Left hindlimb (tissue), 1 donor: Measurements from ENCODE around the gene ACOT7.

Experiments used
- DNase-seq: peaks from one replicate; pipeline ENCODE4 v3.0.0-alpha.2; 2018

Gene ACOT7

DNA sequence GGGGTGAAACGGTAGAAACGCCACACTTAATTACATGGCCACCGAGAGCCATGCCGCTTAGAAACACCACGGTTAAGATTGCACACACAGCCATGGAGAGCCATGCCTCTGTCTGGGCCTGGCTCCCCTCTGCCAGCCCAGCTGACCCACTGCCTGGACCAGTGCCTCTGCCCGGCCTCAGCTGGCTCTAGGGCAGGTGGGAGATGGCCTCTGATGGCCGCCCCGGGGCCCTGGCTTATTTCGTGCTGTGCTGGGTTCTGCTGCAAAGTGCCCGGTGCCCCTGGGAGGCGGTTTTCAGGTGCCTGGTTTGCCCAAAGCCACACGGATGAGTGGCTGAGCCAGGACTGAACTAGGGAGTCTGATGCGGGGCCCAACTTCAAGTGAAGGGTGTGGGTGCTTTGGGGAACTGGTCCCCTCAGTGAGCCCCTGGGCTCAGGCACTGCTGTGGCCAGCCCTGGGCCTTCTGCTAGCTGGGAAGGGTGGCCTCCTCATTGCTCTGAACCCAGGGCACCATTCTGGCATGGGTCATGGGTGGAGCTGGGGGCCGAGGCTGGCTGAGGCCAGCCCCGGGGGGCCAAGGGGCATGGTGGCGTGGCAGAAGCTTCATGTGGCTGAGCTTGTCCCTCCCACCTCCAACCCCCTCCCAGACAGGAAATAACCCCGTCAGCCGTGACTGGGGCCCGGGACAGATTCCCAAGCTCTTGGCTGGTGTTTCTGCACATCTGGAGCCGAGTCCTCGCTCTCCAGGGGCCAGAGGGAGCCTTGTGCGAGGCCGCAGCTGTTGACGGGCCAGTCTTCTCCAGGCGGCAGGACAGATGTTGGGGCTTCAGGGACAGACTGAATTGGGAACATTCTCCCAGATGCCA, 130.8 kb downstream of the ACOT7 start:
- peak; percentile 90 for DNase-seq

DNA sequence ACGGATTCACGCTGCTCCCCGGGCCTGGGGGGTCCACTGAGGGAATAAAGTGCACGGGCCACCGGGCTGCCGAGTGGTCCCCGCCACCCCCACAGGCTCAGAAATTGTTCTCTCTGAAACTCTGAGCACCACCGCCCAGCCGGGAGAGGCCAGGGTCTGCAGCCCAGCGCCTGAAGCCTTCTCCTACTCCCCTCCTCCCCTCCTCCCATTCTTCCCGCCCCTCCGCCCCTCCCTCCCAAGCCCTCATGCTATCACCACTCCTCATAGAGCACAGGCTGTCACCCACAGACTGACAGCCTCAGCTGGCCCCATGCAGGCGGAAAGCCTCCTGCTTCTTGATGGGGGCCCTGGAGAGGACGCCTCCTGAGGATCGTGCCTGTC, 132.0 kb downstream of the ACOT7 start:
- peak; percentile 70 for DNase-seq

DNA sequence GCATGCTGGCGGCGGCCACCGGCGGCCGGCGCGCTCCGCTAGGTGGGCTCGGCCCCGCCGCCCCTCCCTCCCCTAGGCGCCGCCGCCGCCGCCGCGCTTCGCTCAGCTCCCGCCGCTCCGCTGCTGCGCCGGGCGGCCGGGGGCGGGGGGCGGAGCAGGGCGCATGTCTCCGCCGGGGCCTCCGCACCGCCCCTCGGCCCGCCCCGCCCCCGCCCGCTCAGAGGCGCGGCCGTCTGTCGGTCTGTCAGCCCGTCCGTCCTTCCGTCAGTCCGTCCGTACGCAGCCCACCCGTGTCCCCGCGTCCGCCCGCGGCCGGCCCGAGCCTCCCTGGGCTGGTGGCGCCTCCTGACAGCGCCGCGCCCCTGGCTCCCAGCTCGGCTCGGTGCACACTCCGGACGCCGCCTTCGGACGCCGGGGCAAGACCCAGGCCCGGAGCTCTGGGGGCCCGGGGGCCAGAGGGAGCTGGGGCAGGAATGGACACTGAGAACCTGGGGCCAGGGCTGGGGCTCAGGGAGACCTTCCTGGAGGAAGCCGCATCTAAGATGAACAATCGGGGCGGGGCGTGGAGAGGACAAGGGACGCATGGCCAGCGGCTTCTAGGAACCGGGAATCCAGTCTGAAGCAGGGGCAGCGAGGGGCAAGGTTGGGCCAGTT, 132.5 kb downstream of the ACOT7 start, which contains the start of gene GPR153:
GPR153 (minus strand) TSS at position 138 of the 654 bp plus-strand sequence. CDS start 6,193 bp downstream, outside the sequence.
- DNase-seq, result no peak

DNA sequence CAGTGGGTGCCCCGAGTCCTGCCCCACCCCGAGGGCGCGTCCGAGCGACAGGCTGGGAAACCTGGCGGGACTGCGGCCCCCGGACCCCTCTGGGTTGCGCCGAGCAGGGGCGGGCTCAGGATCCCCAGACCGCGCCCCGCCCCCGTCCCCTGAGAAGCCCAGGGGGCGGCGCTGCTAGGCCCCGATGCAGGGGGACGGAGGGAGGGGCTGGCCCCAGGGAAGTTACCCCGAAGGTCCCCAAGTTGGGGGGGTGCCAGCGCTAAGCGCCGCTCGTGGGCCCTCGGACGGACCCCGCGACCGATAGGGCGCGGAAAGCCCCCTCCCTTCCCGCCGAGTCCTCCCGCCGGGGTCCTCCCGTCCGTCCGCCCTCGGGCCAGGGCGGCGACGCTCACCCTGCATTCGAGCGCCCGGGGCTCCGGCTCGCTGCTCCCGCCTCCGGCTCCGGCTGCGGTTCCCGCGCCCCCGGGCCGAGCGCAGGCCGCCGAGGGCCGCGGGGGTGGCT, 133.1 kb downstream of the ACOT7 start:
- no peak for DNase-seq

DNA sequence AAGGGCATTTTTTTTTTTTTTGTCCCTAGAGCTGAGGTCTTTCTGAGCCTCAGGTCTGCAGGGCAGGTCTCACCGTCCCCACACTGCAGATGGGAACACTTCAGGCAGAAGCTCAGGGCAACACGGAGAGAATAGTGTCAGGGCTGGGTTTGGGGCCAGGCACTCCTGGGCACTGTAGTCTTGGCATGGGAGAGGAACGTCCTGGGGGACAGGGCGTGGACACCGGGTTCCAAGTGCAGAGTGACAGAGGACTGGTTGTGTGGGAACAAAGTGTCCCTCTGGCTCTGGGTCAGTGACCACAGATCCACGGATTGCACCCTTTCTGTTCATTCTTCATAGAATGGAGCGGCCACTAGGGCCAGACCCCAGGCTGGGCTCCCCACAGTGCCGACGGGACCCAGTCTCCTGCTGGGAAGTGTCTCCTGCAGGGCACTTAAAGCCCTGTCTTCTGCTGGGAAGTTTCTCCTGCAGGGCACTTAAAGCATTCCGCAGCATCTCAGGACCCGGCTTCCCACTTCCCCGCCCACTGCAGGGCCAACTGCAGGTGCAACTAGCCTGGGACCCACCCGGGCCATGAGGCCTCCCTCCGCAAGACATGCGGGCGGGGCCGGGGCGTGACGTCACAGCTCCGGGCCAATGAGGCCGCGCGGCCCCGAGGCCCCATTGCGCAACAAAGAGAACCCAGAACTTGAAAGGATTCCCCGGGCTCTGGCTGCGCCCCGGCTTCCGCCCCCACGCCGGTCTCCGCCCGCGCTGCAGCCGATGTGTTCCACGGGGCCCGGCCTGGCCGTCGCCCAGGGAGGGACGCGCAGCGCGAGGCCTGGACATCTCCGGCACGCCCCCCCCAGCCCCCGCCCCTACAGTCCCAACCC, 133.8 kb downstream of the ACOT7 start:
- DNase-seq, result peak; percentile 79

DNA sequence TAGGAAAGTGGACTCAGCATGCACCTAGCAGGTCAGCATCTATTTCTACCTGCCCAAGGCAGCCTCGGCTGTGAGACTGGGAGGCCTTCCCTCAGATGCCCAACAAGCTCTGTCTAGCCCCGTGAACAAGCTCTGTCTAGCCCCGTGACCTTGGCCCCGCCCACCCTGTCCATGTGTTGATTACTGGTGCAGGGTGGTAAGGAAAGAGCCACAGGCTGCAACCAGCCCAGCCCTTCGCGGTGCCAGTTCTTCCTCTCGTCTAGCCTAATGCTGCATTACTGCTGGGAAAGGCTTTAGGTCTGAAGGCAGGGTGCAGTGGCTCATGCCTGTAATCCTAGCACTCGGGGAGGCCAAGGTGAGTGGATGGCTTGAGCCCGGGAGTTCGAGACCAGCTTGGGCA, 134.9 kb downstream of the ACOT7 start:
- DNase-seq, result no peak

DNA sequence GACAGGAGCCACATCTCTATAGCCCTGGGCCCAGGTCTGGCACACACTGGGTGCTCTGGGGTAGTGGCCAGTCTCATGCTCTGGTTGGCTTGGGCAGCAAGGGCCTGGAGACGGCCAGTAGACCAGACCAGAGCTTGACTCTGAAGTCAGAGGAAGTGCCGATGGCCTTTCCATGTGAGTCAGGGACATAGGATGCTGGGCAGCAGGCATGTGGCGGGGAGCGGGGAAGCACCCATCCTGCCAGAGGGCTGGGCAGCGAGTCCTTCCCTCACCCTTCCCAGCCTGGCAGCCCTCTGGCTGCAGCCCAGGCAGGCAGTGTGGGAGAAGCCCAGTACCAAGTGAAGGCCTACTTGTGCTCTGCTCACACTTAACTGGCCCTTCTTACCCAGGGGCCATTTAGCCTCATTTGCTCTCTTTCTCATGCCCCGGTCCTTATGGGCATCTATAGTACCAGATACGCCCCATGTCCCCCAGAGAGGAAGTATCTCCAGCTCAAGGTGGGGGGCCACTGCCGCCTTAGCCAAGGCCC, 136.0 kb downstream of the ACOT7 start:
- DNase-seq, result no peak

DNA sequence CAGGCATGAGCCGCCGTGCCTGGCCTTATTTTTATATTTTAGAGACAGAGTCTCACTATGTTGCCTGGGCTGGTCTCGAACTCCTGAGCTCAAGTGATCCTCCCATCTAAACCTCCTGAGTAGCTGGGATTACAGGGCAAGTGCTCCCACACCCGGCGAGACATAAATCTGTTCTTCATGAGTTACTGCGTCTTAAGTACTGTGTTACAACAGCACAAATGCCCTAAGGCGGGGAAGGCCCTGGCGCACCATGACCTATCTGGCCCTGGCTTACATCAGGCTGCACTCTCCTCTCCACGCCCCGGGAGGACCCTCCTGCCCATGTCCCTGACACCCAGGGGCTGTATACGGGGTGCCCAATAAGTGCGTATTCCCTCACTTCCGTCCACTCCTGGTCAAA, 136.9 kb downstream of the ACOT7 start:
- no peak for DNase-seq

DNA sequence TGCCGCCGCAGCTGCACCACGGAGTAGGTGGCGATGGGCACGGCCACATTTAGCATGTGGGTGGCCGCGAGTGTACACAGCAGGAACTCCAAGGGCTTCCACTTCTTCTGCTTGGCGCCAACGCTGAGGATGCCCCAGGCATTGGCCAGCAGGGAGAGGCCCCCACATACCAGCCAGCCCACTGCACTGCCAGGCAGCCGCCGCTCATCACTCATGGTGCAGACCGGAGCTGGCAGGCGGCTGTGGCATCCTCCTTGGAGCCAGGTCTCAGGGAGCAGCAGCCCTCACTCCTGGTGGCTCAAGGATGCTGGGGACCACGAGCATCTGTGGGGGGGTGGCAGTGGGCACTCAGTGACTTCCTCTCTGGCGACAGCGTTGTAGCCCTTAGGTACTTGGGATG, 138.9 kb downstream of the ACOT7 start:
- no peak for DNase-seq

DNA sequence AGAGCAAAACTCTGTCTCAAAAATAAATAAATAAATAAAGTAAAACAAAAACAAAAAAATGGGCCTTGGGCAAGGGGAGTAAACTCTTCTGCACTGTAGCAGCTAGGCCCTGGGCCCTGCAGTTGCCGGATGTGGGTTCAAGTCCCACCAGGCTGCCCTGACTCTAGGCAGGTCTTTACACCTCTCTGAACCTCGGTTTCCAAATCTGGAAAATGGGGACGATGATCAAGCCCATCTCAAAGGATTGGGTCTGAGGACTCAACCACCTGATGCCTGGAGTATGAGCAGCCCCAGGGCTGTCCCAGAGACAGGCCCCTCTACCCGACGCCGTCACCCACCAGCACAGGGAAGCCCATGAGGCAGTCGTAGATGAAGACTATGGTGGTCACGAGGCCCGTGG, 140.2 kb downstream of the ACOT7 start:
- no peak for DNase-seq

DNA sequence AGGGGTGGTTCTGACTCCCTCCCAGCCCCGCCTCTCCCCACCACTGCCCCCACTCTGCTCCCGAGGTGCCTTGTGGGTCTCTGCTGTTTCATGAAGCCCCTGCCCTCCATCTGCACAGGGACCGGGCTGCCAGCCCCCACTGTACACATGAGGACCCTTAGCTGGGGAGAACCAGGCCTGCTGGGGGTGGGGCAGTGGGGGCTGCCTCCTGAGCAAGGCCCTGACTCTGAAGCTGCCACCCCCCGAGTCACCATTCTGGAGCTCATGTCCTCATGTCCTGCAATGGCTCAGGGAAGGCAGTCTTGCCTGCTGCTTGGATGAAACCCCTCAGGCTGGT, 141.2 kb downstream of the ACOT7 start:
- DNase-seq, result no peak

DNA sequence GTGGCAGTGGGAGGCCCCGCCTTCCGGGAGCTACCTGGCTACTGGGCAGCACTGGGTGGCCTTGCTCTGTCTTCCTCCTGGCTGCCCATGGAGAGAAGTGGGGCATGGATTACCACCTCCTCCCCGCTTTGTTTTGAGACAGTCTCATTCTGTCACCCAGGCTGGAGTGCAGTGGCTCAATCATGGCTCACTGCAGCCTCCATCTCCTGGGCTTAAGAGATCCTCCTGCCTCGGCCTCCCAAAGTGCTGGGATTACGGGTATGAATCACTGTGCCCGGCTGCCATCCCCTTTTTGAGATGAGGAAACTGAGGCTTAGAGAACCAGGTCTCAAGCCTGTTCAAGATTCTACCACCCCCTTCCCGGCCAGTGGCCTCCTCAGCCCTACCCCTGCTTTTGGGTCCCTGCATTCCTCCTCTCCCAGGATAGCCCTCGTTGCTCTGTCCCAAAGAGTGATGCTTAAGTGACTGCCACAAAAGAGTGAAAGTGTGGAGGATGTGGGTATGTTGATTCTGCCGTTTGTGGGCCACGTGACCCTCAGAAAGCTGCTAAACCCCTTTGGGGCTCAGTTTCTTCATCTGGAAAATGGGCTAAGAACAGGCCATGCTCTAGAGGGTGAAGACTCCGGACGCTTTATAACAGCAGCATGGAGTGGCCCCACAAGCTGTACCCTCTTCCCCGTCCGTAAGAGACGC, 141.7 kb downstream of the ACOT7 start:
- DNase-seq, result no peak

DNA sequence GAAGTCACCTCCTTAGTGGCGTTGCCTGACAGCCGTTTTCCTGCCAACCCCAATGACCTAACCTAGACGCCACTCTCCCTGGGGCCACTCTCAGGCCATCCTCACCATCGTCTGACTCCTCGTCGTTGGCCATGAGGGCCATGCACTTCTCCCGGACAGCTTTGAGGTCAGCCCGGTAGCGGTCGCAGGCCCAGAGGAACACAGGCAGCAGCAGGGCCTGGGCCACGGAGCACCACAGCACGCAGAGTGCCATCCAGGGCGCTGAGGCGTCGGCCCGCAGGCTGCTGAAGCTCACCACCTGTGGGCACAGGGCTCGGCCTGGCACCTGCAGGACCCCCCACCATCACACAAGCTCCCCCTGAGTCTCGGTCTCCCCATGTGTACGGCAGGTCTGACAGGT, 142.3 kb downstream of the ACOT7 start:
- DNase-seq, result no peak

DNA sequence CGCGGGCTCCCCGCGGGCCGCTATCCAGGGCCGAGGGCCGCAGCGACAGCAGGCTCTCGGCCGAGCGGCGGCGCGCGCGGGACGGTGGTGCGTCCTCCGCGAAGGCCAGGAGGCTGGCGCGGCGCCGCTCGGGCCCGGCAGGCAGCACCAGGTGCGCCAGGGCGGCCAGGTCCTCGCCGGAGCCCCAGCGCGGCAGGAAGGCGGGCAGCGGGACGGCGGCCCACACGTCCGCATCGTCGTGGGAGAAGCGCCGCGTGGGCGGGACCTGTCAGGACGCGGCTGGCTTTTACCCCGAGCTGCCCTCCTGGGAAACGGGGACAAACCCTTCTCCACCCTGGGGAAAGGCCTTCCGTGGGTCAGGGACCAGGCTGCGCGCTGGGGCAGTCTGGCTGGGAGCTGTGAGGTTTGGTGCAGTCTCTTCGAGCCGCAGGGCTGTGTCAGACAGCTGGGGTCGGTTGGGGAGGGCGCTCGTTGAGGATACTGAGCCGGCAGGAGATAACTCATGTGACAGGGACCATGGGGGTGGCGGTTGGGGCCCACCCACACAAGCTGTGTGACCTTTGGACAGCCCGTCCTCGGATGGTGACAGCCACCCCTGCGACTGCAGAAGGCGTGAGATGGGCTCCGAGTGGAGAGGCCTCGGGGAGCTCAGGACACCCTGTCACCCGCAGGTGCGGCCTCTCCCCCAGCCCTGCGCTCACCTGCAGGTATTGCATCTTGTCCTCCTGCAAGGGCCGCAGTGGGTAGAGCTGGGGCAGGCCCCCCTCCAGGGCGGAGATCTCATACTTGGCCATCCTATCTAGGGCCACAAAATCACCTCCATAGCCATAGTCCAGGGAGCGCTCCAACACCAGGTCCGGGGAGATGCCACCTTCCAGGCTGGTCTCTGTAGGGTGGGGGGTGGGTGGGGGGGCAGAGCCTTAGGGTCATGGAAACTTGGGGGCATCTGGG, 143.6 kb downstream of the ACOT7 start:
- peak; percentile 45 for DNase-seq

DNA sequence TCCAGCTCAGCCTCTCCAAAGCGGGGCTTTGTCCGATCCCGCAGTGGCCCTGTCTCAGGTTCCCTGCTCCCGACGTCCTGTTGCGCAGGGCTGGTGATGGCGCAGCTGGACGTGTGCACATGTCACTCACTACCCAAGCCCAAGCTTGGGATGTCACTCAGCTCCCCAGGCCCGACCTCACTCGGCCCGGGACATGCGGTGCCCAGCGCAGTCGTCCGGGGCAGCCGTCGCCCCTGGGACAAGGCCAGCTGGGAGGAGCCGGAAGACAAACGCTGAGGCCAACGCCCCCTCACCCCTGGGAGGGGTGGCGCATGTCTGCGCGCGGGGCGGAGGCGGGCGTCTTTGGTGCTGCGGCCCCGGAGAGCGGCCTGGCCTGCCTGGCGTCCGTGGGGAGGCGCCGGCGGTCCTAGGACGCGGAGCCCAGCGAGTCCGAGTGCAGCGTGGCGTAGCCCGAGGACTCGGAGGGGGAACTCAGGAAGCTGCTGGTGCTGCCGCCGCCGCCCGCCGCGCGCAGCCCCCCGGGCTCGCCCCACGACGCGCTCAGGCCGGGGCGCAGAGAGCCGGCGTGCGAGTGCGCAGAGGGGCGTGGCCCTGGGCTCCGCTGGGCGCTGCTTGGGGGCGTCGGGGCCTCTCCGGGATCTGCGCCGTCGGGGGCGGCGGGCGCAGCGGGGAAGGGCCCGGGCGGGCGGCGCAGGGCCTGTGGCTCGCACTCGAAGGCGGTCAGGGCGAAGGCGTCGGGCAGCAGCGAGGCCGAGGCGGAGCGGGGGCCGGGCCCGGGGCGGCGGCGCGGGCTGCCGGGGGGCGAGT, 144.4 kb downstream of the ACOT7 start:
- peak; percentile 58 for DNase-seq

DNA sequence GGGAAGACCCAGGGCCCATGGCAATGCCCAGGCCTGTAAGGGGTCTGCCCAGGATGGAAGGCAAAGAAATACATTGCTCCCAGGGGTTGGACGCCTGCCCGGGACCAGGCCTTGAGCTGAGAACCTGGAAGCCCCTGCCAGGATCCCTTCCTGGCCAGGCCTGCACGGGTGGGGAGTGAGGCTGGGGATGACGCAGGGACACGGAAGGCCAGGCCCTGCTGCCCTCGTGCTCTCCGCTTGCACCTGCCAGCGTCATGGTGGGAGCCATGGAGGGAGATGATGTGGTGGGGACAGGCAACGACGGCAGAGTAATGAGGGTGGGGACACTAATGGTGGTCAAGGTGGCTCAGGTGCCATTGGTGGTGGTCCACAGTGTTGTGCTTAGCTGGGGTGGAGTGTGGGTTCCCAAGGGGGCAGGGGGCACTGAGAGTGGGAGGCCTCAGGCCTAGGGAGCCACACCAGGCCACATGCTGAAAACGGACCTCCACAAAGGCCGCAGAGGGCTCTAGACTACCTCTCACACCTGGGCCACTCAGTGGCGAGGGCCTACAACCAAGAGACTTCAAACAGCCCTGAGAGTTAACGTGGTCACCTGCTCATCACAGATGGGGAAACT, 145.3 kb downstream of the ACOT7 start:
- DNase-seq, result peak; percentile 36

DNA sequence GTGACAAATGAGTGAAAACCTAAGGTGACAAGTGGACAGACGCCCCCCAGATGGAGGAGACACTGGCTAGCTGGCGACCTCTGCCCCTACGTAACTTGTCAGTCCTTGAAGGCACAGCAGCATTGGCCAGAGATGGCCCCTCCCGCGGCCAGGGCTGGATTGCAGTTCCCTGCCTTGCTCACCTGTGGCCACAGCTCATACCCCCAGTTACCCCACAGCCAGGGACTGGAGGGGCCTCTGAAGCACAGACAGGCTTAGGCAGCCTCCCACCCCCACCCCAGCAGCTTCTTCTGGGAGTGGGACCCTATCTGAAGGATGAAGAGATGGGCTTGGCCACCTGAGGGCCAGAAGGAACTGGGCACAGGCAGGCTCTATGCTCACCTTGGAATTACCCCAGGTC, 145.9 kb downstream of the ACOT7 start:
- DNase-seq, result peak; percentile 41

DNA sequence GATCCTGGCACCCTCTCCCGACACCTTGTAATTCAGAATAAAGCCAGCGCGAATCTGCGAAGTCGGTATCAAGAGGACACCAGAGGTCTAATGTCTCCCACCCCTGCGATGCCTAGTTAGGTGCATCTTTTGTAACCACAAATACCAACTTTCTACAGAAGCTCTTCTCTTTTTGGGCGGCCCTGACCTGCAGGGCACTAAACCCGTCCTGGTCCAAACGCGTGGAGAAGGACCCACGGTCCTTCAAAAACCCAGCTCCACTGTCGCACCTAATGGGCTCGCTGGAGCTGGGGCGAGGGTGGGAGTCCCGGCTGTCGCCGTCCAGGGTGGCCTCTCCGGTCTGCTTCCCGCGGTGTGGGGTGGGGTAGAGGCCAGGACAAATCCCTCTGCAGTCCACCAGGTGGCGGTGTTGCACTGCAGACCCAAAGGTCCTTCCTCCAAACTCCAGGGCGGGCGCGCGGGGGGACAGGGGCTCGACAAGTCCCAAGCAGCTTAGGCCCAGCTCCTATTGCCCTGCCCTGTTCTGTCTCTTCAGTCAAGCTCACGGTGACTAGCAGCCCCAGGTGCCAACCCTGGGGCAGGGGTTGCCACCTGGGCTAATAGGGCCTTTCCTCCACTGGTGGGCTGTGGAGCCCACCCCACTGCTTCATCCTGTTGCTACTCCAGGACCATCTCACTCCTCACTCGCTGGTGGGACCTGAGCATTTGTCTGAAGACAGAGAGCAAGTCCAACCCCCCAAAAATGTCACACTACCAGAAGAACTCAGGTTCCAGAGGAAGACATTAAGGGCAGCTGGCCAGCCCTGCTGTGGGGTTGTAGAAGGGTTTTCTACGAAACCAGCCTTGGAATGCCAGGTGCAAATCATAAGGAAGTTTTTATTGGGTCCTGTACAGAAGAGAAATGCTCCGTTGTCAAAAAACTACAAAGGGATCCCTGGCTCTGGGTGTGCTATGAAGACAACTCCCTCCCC, 146.8 kb downstream of the ACOT7 start:
- peak; percentile 89 for DNase-seq
